IPS-18c (cell line): ENCODE measurements around the gene HPF1.
"Not testable (repeated sequence)": the region's sequence is repeated elsewhere in the genome, so short reads cannot be mapped to it uniquely, and the experiment has no call there.

Source experiments
- H3K4me3 ChIP-seq: 2 replicates; pipeline ENCODE4 v1.7.0; 2013; ENCODE audit warnings: low read depth, mild to moderate bottlenecking, low read length, moderate library complexity; ENCODE audit not compliant: insufficient read depth
- H3K9me3 ChIP-seq: one replicate; pipeline ENCODE4 v1.6.1; 2013; ENCODE audit warnings: mild to moderate bottlenecking, low read length, moderate library complexity; ENCODE audit not compliant: control insufficient read depth, insufficient read depth

The HPF1 gene

GRCh38 chr4:169758401-169758962 lies 738 bp upstream of the HPF1 start:
- no peak overlapping the region for H3K4me3 ChIP-seq
- H3K9me3 ChIP-seq, result no peaks in the 10 kb centered on the region

GRCh38 chr4:169756971-169757574 lies 671 bp downstream of the HPF1 start:
- H3K9me3 ChIP-seq, result no peaks in the 10 kb centered on the region
- peak overlapping the region; percentile 91 for H3K4me3 ChIP-seq

- Histone ChIP-seq H3K9me3 (no peaks in the 10 kb centered on the region), H3K4me3 (no peak overlapping the region)
Measured at GRCh38 chr4:169745291-169745690, 12.5 kb downstream of the HPF1 start.

GRCh38 chr4:169744601-169745000 lies 13.1 kb downstream of the HPF1 start:
- no peaks in the 10 kb centered on the region for H3K9me3 ChIP-seq
- no peak overlapping the region for H3K4me3 ChIP-seq

DNA sequence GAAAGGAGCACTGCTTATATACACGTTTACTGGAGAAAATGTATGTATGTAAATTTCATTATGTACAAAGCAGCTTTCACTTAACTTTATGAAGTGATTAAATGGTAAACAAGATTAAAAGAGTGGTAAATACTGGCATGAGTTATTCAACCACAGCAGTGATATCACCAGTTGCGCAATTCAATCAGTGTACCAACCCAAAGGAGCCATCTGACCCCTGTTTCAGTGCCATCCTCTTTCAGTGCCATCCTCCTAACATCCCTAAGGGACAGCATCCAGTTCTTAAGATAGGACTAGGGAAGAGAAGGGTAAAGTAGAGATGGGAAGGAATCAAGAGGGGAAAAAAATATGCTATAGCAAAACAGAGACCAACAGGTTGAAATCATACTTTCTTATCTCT lies 16.2 kb downstream of the HPF1 start:
- H3K9me3 ChIP-seq, result no peaks in the 10 kb centered on the region

DNA sequence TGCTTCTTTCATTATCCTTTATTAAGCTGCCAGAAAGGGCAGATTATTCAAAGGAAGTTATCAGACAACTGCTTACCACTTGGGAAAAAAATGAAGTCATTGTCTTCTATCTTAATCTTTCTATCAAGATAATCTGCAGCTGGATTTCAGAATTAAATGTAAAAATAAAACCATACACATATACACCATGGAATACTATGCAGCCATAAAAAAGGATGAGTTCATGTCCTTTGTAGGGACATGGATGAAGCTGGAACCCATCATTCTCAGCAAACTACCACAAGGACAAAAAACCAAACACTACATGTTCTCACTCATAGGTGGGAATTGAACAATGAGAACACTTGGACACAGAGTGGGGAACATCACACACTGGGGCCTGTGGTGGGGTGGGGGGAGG lies 19.1 kb downstream of the HPF1 start:
- H3K4me3 ChIP-seq, H3K9me3 ChIP-seq: not testable (repeated sequence)

More for the DNA sequence above, 16.2 kb downstream of the HPF1 start:
- H3K4me3 ChIP-seq, result no peak overlapping the region

DNA sequence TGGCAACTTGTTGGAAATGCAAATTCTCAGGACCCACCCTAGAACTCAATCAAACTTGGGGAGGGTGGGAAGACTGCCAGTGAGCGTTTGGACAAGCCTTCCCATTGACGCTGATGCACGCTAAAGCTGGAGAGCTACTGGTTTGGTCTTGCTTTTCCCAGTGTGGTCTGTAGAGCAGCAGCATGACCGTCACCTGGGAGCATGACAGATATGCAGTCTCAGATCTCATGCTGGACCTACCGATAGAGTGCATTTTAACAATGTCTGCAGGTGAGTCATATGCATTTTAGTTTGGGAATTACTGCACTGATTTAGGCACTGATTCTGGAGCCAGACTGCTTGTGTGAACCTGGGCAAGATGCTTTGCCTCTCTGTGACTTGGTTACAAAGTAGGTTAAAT lies 27.2 kb downstream of the HPF1 start:
- H3K9me3 ChIP-seq, result no peaks in the 10 kb centered on the region
- H3K4me3 ChIP-seq, result no peak overlapping the region

- Histone ChIP-seq H3K9me3 (no peaks in the 10 kb centered on the region), H3K4me3 (no peak overlapping the region)
Measured at GRCh38 chr4:169727616-169728015, 30.1 kb downstream of the HPF1 start.

- no peak overlapping the region for H3K4me3 ChIP-seq
- H3K9me3 ChIP-seq, result no peaks in the 10 kb centered on the region
Measured at GRCh38 chr4:169724260-169724659, 33.5 kb downstream of the HPF1 start.

GRCh38 chr4:169723207-169723965 lies 34.4 kb downstream of the HPF1 start:
- H3K9me3 ChIP-seq, result no peaks in the 10 kb centered on the region

GRCh38 chr4:169720529-169720928 lies 37.2 kb downstream of the HPF1 start:
- Histone ChIP-seq H3K4me3 (no peak overlapping the region), H3K9me3 (no peaks in the 10 kb centered on the region)

More at GRCh38 chr4:169723207-169723965, 34.4 kb downstream of the HPF1 start:
- H3K4me3 ChIP-seq, result no peak overlapping the region

DNA sequence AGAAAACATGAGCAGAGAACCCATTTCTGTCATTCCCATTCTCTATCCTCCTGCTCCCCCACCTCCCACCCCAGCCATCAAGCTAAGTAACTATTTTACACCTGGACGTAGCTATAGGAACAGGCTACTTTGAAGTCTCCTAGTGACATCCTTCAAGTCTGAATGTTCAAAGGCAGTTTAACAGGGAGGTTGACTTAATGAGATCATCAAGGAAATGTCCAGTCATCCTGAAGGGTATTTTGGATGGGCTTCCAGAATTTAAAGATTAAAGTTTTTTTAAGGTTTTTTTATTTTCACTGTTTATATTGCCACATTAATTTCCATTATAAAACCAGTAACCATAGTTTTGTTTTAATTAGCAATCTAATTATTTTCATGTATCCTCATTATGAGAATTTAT lies 41.1 kb downstream of the HPF1 start:
- H3K4me3 ChIP-seq, result no peak overlapping the region
- H3K9me3 ChIP-seq, result no peaks in the 10 kb centered on the region

- Histone ChIP-seq H3K4me3 (no peak overlapping the region), H3K9me3 (no peaks in the 10 kb centered on the region)
Measured at GRCh38 chr4:169715826-169716225, 41.9 kb downstream of the HPF1 start.

- H3K4me3 ChIP-seq, result no peak overlapping the region
- no peaks in the 10 kb centered on the region for H3K9me3 ChIP-seq
Measured at GRCh38 chr4:169707958-169708643, 49.6 kb downstream of the HPF1 start.

GRCh38 chr4:169698331-169698730 lies 59.4 kb downstream of the HPF1 start:
- Histone ChIP-seq H3K9me3 (no peaks in the 10 kb centered on the region), H3K4me3 (no peak overlapping the region)

DNA sequence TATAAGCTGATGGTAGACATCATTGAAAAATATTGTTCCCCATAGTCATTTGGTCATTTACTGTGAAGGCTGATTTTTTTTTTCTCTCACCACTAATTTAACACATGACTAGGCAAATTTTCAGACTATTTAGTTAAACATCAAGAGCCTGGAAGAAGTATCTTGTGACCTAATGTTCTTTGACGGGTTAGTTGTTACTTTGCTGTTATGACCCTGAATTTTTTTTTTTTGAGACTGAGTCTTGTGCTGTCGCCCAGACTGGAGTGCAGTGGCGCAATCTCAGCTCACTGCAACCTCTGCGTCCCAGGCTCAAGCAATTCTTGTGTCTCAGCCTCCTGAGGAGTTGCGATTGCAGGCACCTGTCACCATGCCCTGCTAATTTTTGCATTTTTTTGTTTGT lies 67.0 kb downstream of the HPF1 start:
- Histone ChIP-seq H3K4me3 (no peak overlapping the region), H3K9me3 (peaks cover 3% of the 10 kb centered on the region)

DNA sequence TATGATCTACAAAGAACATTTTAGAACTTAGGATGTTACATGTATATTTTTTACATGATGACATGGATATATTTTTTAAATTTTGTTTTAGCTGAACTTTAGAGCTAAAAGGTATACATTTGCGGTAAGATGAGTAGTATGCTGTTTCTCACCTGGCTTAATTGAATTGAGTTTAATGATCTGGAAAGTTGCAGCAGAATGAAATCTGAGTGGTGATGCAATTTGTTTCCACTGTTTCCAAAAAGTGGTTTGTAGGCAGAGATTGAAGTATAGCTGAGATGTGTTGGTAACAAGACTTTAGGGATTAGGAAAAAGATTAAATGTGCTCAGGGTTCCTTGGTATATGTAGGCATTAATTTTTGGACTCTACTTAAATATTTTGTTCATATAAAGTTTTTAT lies 68.1 kb downstream of the HPF1 start:
- H3K9me3 ChIP-seq, result peaks cover 3% of the 10 kb centered on the region
- no peak overlapping the region for H3K4me3 ChIP-seq
